Esophagus squamous epithelium (tissue), 4 donors: Measurements from ENCODE around the gene SHTN1. TPM values are rescaled to one million over a fixed set of nuclear protein-coding genes. Genes with fewer than 3 reads are reported as not detected.

Source experiments
- small RNA-seq, 4 donors: library from RNA; depleted of rRNA; stranded (forward); fragments of <200 nt; gene quantifications; one replicate each; pipeline ENCODE3, GENCODE V24; 2016
- total RNA-seq, 4 donors: library from RNA; depleted of rRNA; stranded (reverse); fragments of >200 nt; gene quantifications; one replicate each; pipeline ENCODE4 v1.1.0, GENCODE V29; 2016

Gene SHTN1
- total RNA-seq, 4 donors from 2014 or later: 8.6 to 12.5 (median 10.2) TPM

Small RNA genes lying within 50 kb of the gene (small RNA-seq; reads per million reads assigned to genes)
- gene AC012308.1: 0 reads per million in 4 donors

Other genes starting within 250 kb of the SHTN1 start
- gene ENO4, start 155.7 kb downstream of the SHTN1 start, total RNA-seq: under 1 TPM in 2 of 4 donors, not detected in 2; 0.19 to 0.64 TPM
- under 1 TPM in 1 of 4 donors, not detected in 3; 0.13 TPM for gene VAX1, start 133.1 kb upstream of the SHTN1 start, total RNA-seq
- not detected for gene KCNK18, start 192.3 kb upstream of the SHTN1 start, total RNA-seq
- 1 to 10 TPM in 2 of 4 donors, under 1 TPM in 2; 0.11 to 2.9 (median 0.68) TPM for gene SLC18A2, start 235.9 kb upstream of the SHTN1 start, total RNA-seq